Erythroblast (primary cell): ENCODE results near the gene FOCAD.
A peak's percentile ranks its signal among the peaks of the same experiment; 100 is the strongest.

Experiments
- DNase-seq, 2 experiments: peaks; one replicate each; lab custom pipeline; 2025; lab: John Stamatoyannopoulos, UW
- GATA1 ChIP-seq: IDR thresholded peaks from 2 replicates; pipeline ENCODE4 v1.6.1; 2011; ENCODE audit warnings: low read depth, mild to moderate bottlenecking, control low read depth, low read length, moderate library complexity
- POLR2A ChIP-seq: IDR thresholded peaks from 2 replicates; pipeline ENCODE4 v1.6.1; 2011; ENCODE audit warnings: mild to moderate bottlenecking, low read length

Gene FOCAD

DNA sequence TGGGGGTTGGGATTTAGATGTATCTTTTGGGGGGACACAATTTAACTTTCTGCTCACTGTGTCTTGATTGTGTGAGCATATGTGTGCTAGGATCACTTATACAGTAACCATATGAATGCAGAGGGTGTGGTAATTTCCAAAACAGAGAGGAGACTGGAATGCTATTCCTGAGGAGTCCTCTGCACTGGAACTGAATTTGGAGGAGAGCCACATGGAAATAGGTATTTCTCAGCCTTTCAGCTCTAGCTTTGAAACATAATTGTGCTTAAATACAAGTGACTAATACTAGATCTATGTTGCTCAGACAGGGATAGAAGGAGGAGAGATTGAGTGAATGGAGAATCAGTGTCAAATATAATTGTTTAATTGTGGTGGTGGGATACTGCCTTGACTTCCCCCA is 45.5 kb downstream of the FOCAD start:
- TF ChIP-seq POLR2A = no peak
- no peak for TF ChIP-seq GATA1
- no peak for DNase-seq

DNA sequence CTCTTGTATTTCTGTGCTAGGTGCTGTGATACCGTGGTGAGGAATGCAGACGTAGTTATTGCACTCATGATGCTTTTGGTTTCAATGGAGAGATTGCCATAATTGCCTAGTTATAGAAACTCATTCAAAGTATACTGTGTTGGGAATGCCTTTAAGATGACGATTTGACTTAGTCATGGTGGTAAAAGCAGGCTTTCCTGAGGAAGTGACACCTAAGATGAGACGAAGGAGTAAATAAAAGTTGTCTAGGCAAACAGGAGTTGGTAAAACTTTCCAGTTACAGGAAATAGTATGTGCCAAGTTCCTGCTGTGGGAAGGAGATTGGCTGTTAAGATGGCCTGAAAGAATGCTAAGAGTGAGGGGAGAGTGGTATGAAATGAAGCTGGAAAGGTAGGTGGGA is 48.1 kb downstream of the FOCAD start:
- TF ChIP-seq GATA1 = no peak
- TF ChIP-seq POLR2A = no peak
- DNase-seq = no peak

DNA sequence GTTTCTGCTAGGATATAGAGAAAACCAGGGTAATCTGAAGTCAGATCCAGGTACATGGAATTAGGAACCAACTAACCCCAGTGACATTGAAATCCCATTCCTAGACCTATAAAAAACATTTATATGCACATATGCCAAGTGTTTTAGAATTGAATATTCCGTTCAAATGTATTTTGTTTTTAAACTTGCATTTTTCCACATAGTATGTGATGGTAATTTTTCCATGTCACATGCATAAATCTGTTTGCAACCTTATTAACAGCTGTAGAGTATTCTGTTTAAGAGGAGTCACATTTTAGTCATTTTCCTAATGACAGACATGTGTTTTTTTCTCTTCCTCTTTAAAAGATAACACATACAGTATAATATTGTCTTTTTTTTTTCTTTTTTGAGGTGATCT is 50.2 kb downstream of the FOCAD start:
- DNase-seq = no peak
- TF ChIP-seq GATA1 = no peak
- TF ChIP-seq POLR2A = no peak

DNA sequence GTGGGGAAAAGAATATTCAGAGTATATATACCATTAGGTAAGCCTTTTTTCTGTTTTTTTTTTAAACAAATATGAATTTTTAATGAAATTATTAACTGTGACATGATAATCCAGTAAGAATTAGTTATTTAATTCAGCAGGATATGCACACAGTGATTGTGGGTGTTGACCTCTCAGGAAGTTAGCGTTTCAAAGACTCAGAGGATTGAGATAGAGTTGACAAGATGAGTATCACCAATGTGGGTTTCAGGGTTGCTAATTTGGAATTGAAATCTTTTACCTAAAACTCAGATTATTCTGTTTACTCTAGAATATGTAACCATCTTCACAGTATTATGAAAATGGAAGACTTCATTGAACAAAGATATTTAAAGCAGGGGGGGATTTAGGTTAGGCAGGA is 56.2 kb downstream of the FOCAD start:
- no peak for DNase-seq
- no peak for TF ChIP-seq POLR2A
- no peak for TF ChIP-seq GATA1

DNA sequence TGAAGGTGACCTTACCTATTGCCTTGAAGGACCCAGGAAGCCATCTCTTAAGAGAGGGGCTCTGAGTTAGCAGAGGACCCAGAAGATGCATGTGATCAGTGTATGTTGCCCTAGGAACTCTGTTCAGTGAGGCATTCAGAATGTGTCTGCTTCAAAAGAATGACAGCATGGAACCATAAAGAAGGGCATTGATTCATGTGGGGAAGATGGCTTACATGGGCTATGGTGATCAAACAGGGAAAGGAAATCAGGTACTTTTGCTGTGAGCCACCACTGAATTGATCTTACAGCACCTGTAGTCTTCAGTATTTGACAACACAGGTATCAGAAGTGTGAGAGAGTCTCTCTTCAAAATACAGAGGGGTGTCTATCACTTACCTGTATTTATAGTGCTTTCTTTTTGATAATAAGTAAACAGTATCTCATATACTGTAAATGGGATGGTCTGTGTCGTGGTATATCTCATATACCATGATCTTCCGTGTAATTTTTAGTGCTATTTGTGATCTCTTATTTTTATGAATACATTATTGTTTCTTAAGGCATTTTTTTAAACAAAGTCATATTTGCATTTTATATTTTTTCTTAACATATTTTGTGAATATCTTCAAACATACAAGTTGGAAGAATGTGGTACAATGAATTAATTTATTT is 57.0 kb downstream of the FOCAD start:
- TF ChIP-seq POLR2A (no peak), GATA1 (no peak)
- DNase-seq = no peak

DNA sequence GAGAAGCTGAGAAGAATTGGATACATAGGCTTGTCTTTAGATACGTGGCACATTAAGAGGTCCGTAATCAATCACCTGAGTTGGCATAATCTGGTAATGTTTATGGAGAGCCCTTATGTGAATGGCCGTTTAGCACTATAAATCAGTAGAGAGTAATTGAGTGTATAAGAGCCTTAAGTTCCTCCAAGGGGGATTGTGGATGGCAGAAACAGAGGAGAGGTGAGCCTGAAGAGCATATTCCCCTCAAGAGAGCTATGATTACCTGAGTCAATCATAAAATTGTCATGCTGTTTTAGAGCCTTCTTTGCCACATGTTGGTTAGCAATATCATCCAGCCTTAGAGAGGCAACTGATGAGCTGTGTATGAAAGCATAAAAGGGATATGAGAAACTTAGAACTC is 58.8 kb downstream of the FOCAD start:
- no peak for DNase-seq
- TF ChIP-seq GATA1 = no peak
- no peak for TF ChIP-seq POLR2A

DNA sequence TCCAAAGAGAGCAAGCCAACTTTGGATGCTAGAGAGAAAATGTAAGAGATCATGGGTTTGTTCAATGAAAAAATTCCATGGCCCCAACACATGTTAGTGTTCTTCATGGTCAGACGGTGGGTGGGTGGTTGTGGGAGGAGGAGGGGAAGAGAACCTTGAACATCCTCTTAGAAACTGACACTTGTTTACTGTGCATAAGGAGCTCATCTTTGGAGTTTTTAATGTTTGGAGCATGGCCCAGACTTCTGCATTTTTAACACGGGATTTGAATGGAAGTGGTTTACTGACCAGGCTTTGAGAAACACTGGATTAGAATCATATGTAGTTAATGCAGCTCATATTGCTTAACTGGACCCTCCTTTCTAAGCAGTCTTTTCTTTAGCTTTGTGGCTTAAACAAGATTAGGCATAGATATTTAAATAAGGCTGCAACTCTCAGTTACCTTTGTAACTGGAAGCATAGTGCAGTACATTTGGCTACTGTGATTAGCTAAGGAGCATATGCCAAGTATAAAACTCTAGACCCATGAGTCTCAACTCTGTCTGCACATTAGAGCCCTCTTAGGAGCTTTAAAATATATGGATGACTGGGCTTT is 60.1 kb downstream of the FOCAD start:
- no peak for TF ChIP-seq GATA1
- TF ChIP-seq POLR2A = no peak
- no peak for DNase-seq

DNA sequence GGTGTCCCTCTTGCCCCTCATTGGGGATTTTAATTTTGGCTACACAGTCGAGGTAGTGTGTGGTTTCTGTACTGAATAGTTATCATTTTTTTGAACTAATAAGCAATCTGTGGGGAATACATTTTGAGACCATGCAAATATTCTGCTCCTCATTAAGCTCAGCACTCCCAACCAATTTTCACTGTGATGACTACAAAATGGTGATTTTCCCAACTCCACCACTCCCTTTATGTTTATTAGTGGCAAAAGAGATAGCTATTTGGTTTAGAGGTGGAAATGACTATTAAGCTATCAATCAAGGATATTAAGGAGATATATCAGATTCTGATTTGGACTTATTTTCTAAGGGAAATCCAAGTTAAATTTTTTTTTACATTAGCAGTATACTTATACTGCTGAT is 62.9 kb downstream of the FOCAD start:
- TF ChIP-seq POLR2A (no peak), GATA1 (no peak)
- no peak for DNase-seq

DNA sequence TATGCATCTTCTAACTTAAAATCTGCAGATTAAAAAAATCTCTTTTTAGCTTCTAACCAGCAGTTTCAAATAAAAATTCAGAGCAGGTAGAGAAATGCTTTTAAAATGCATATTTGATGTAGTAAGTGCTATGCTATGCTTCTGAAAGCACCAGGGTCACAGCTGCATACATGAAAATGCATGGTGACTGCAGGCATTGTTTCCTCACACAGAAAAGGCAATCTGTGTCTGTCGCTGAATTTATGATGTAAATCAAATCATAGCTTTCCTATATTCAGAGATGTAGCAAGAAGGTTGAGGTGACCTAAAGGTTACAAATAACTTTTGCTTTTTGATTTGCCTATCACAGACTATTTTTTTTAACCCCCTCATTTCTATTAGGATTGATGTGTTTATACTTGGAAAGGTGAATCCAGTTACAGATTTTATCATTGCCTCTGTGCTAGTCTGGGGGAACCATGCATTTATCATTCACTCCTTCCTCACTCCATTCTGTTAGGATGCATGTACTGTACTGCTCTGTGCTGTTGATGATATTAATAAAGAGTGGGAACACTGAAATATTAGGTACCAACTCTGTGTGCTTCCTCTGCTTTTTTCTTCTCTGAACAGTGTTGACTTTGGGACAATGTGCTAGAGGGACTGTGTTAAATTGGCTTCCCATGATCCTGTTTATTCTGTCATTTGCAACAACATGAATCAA is 65.6 kb downstream of the FOCAD start:
- DNase-seq = no peak
- TF ChIP-seq POLR2A = no peak
- TF ChIP-seq GATA1 = no peak

DNA sequence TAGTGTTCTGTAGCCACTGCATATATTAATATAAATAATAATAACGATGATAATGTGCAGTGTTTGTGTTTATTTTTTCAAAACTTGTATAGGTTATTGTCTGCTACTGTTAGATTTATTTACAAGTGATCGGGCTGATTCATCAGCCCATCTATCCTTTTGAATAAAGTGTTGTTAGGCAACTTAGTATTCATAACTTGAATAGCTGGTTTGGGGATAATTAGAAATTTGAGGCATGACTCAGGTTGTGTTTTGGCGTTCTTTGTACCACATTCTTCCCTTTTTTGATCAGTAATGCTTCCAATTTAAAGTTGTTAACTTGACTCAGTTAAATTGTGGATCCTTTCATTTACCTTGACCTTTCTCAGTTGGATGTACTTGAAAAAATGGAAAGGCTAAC is 69.7 kb downstream of the FOCAD start:
- no peak for DNase-seq
- TF ChIP-seq GATA1 (no peak), POLR2A (no peak)

DNA sequence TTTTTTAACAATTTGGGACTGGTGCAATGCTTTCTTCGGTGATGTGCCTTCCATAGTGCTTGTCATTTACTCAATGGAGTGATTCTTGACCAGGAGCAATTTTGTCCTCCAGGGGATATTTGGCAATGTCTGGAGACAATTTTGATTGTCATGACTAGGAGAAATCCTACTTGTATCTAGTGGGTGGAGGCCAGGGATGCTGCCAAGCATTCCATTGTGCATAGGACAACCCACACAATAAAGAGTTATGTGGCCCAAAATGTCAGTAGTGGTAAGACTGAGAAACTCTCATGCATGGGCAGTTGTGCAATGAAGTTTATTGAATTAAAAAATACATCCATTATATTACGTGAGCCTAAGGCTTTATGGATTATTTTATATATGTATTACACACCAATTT is 70.5 kb downstream of the FOCAD start:
- no peak for DNase-seq
- TF ChIP-seq GATA1 (no peak), POLR2A (no peak)

DNA sequence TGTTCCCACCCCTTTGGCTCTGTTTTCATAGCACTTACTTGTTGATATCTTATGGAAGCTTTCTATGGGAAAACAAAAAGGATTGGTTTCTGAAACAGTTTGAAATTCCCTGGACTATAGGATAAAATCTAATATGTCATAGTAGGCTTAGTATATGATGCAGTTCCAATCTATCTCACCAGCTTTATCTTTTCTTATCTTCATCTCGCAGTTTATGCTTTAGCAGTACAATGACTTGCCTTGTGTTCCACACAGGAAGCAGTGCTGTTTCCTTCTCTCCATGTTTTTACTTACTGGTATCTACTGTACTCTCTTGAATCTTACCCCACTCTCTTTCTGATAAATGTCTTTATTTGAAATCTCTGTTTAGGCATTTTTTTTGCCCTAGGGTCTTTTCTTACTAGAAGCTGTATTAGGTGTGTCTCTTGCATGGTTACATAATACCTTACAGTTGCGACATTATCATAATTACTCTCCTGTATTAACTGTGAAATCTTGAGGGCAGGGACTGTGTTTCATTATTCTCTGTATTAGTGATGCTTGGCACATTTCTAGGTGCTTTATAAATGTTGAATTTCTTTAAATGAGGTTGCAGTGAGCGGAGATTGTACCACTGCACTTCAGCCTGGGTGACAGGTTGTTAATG is 76.3 kb downstream of the FOCAD start:
- TF ChIP-seq GATA1 = no peak
- TF ChIP-seq POLR2A = no peak
- DNase-seq = peak in 1 of 2 experiments; percentile 54

DNA sequence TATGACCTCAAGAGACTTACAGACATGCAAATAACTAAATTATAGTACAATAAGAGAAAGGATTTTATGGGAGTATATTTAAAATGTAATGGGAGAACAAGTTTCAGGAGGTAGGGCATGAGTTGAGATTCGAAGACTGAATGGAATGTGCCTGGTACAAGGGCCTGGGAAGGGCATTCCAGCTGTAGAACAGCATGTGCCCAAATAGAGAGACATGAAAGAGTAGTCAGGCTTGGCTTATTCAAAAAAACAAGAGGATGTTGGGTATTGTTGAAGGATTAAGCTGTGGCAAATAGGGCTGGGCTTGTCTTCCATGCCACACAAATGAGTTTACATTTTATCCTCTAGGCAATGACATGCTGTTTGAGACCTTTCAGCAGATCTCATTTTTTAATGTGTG is 86.9 kb downstream of the FOCAD start:
- no peak for TF ChIP-seq POLR2A
- DNase-seq = no peak

DNA sequence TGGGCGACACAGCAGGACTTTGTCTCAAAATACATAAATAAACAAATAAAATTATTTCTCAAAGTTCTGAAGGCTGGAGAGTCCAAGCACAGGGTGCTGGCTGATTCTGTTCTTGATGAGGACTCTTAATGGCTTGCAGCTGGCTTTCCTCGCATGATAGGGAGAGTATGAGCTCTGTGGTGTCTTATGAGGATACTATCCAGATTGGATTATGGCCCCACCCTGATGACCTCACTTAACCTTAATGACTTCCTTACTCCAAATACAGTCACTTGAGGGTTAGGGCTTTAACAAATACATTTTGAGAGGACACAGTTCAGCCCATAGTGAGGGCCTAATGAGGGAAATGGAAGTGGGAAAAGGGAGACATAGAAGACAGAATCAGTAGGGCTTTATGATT is 87.7 kb downstream of the FOCAD start:
- DNase-seq = peak in 1 of 2 experiments; percentile 1
- TF ChIP-seq GATA1 (no peak), POLR2A (no peak)

DNA sequence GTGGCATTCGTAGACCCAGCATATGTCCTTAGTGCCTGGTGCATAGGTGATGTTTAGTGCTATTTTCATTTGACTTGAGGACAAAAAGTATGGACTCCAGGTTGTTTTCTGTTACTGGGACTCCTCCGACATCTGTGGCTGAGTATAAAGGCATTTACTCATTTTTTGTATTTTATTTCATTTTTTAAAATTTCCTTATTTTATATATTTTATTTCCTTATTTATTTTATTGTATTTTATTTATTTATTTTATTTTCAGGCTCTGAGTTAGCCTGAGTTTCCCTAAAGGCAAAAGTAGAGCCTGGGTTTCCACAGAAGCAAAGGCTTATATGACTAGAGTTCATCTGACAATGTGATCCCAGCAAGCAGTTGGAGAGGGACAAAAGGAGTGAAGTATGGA is 91.6 kb downstream of the FOCAD start:
- TF ChIP-seq POLR2A (no peak), GATA1 (no peak)
- DNase-seq = no peak
